MM.1S (cell line): ENCODE data around the gene MLPH.

Experiments
- DNase-seq: peaks from one replicate; pipeline ENCODE4 v3.0.0-alpha.2; 2015
- H2AFZ ChIP-seq: fragments of 300-600 bp; sonication (generic); 2 replicates; pipeline ENCODE4 v1.6.0; 2016; ENCODE audit warnings: antibody characterized with exemption, low read length
- H3F3A ChIP-seq: fragments of 300-600 bp; sonication (generic); 2 replicates; pipeline ENCODE4 v1.6.1; 2016; ENCODE audit warnings: mild to moderate bottlenecking, antibody characterized with exemption, low read length, moderate library complexity, mixed read lengths; ENCODE audit not compliant: insufficient read depth
- H3K27ac ChIP-seq: fragments of 300-600 bp; sonication (generic); 2 replicates; pipeline ENCODE4 v1.5.1; 2016; ENCODE audit warnings: mild to moderate bottlenecking, low read length
- H3K27me3 ChIP-seq: fragments of 300-600 bp; sonication (generic); replicated peaks from 2 replicates; pipeline ENCODE4 v1.6.0; 2016; ENCODE audit warnings: low read length; ENCODE audit not compliant: insufficient read depth
- H3K36me3 ChIP-seq: fragments of 300-600 bp; sonication (generic); replicated peaks from 2 replicates; pipeline ENCODE4 v1.6.1; 2016; ENCODE audit warnings: mild to moderate bottlenecking, low read length, mixed read lengths; ENCODE audit not compliant: insufficient read depth
- H3K4me1 ChIP-seq: fragments of 300-600 bp; sonication (generic); 2 replicates; pipeline ENCODE4 v1.6.1; 2016; ENCODE audit warnings: low read length, mixed read lengths
- H3K4me2 ChIP-seq: fragments of 300-600 bp; sonication (generic); 2 replicates; pipeline ENCODE4 v1.6.0; 2016; ENCODE audit warnings: low read depth, low read length
- H3K4me3 ChIP-seq: fragments of 300-600 bp; sonication (generic); 2 replicates; pipeline ENCODE4 v1.5.1; 2016; ENCODE audit warnings: low read length, mixed read lengths
- H3K79me2 ChIP-seq: fragments of 300-600 bp; sonication (generic); 2 replicates; pipeline ENCODE4 v1.6.1; 2016; ENCODE audit warnings: mixed run types, low read length, mixed read lengths
- H3K9ac ChIP-seq: fragments of 300-600 bp; sonication (generic); 2 replicates; pipeline ENCODE4 v1.6.1; 2016; ENCODE audit warnings: low read length, mixed read lengths
- H3K9me2 ChIP-seq: fragments of 300-600 bp; sonication (generic); replicated peaks from 2 replicates; pipeline ENCODE4 v1.6.1; 2016; ENCODE audit warnings: mild to moderate bottlenecking, low read length, mixed read lengths; ENCODE audit not compliant: insufficient read depth
- H3K9me3 ChIP-seq: fragments of 300-600 bp; sonication (generic); replicated peaks from 2 replicates; pipeline ENCODE4 v1.6.1; 2016; ENCODE audit warnings: mild to moderate bottlenecking, low read length, mixed read lengths; ENCODE audit not compliant: insufficient read depth
- H4K20me1 ChIP-seq: fragments of 300-600 bp; sonication (generic); 2 replicates; pipeline ENCODE4 v1.6.1; 2016; ENCODE audit warnings: mild to moderate bottlenecking, low read length, moderate library complexity, mixed read lengths; ENCODE audit not compliant: insufficient read depth
- EZH2 ChIP-seq: fragments of 300-600 bp; sonication (generic); optimal IDR thresholded peaks from 2 replicates; pipeline ENCODE3; 2017; ENCODE audit warnings: low read depth, mild to moderate bottlenecking, antibody characterized with exemption, low read length, mixed read lengths
- EZH2phosphoT487 ChIP-seq: fragments of 300-600 bp; sonication (generic); IDR thresholded peaks from 2 replicates; pipeline ENCODE4 v1.6.1; 2018; ENCODE audit warnings: antibody characterized with exemption, low read length
- TF ChIP-seq, protein P1 (sequence below): fragments of 300-600 bp; sonication (generic); IDR thresholded peaks from 2 replicates; pipeline ENCODE4 v1.5.1; 2016; ENCODE audit warnings: antibody characterized with exemption, low read length, mixed read lengths

The MLPH gene

DNA sequence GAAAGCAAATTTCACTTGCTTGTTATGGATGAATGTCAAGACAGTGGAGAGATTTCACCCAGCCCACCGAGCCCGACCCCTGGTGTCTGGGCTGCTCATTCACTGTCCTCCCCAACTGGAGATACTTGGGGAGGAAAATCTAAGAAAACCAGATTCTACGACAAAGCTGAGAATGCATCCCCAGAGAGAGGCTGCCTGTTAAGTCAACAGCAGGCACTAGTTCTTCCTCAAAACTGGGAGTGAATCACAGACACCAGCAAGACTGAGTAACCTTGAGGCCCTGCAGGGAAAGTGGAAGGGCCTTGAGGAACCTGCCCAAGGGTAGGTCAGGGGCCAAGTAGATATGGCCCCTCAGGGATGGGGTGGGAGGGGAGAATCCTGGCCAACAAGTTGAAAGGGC is 34.2 kb upstream of the MLPH start:
- Histone ChIP-seq H3K4me2 (no peak overlapping the region), H3K36me3 (no peaks in the 10 kb centered on the region), H3K27ac (no peak overlapping the region), H3K9me2 (no peaks in the 10 kb centered on the region), H3K4me1 (no peaks in the 10 kb centered on the region), H3K27me3 (peaks cover 10% of the 10 kb centered on the region), H3F3A (no peaks in the 10 kb centered on the region), H4K20me1 (no peaks in the 10 kb centered on the region), H2AFZ (no peak overlapping the region), H3K79me2 (no peaks in the 10 kb centered on the region), H3K9ac (no peak overlapping the region), H3K9me3 (no peaks in the 10 kb centered on the region), H3K4me3 (no peak overlapping the region)
- TF ChIP-seq EZH2phosphoT487 (no peak), EZH2 (no peak)
- TF ChIP-seq, protein P1, sequence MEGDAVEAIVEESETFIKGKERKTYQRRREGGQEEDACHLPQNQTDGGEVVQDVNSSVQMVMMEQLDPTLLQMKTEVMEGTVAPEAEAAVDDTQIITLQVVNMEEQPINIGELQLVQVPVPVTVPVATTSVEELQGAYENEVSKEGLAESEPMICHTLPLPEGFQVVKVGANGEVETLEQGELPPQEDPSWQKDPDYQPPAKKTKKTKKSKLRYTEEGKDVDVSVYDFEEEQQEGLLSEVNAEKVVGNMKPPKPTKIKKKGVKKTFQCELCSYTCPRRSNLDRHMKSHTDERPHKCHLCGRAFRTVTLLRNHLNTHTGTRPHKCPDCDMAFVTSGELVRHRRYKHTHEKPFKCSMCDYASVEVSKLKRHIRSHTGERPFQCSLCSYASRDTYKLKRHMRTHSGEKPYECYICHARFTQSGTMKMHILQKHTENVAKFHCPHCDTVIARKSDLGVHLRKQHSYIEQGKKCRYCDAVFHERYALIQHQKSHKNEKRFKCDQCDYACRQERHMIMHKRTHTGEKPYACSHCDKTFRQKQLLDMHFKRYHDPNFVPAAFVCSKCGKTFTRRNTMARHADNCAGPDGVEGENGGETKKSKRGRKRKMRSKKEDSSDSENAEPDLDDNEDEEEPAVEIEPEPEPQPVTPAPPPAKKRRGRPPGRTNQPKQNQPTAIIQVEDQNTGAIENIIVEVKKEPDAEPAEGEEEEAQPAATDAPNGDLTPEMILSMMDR, result no peak
- no peak for DNase-seq

DNA sequence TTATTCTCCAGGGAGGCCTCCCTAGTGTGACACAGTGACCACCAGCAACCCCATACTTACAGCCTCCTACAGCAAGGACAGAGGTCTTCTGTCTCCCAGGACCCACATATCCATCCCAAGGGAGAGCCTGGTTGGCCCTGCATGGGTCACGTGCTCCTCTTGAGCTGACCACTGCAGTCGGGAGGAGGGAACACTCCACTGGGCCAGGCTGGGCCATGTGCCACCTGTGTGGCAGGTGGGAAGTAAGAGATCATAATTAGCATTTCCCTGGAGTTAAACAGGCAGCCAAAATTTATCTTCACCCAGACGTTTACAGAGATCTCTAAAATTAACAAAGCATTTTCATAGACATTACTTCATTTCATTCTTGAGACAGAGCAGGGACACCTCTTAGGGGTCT is 33.4 kb upstream of the MLPH start:
- H3K9me2 ChIP-seq, result no peaks in the 10 kb centered on the region
- H3K9ac ChIP-seq, result no peak overlapping the region
- peaks cover 10% of the 10 kb centered on the region for H3K27me3 ChIP-seq
- no peak overlapping the region for H3K4me2 ChIP-seq
- H3K9me3 ChIP-seq, result no peaks in the 10 kb centered on the region
- H2AFZ ChIP-seq, result no peak overlapping the region
- TF ChIP-seq EZH2phosphoT487 (no peak), EZH2 (no peak)
- TF ChIP-seq, protein P1, result no peak
- no peak for DNase-seq
- H3K36me3 ChIP-seq, result no peaks in the 10 kb centered on the region
- no peaks in the 10 kb centered on the region for H3K4me1 ChIP-seq
- no peaks in the 10 kb centered on the region for H3K79me2 ChIP-seq
- H3K4me3 ChIP-seq, result no peak overlapping the region
- H3K27ac ChIP-seq, result no peak overlapping the region
- H3F3A ChIP-seq, result no peaks in the 10 kb centered on the region
- H4K20me1 ChIP-seq, result no peaks in the 10 kb centered on the region

GRCh38 chr2:237455764-237456163 is 31.3 kb upstream of the MLPH start:
- H3K9me2 ChIP-seq, result no peaks in the 10 kb centered on the region
- H3K4me2 ChIP-seq, result no peak overlapping the region
- peaks cover 8% of the 10 kb centered on the region for H3K27me3 ChIP-seq
- no peaks in the 10 kb centered on the region for H3K36me3 ChIP-seq
- TF ChIP-seq EZH2phosphoT487 (no peak), EZH2 (no peak)
- TF ChIP-seq, protein P1, result no peak
- no peaks in the 10 kb centered on the region for H3F3A ChIP-seq
- H2AFZ ChIP-seq, result no peak overlapping the region
- H3K9ac ChIP-seq, result no peak overlapping the region
- H3K9me3 ChIP-seq, result no peaks in the 10 kb centered on the region
- no peaks in the 10 kb centered on the region for H3K79me2 ChIP-seq
- H4K20me1 ChIP-seq, result no peaks in the 10 kb centered on the region
- H3K4me3 ChIP-seq, result no peak overlapping the region
- H3K4me1 ChIP-seq, result no peaks in the 10 kb centered on the region
- no peak for DNase-seq
- H3K27ac ChIP-seq, result no peak overlapping the region
